Measurements from ENCODE around the gene ASL. TPM values are rescaled to one million over a fixed set of nuclear protein-coding genes. Genes with fewer than 3 reads are reported as not detected.
A peak's percentile ranks its signal among the peaks of the same experiment; 100 is the strongest.

The ASL gene
- total and polyA plus RNA-seq, 10 of the 15 experiments (the other 5 are each of a cell fraction or from before 2014, with no cell fraction given), result 0.66 to 36.7 (median 28.8) TPM

DNA sequence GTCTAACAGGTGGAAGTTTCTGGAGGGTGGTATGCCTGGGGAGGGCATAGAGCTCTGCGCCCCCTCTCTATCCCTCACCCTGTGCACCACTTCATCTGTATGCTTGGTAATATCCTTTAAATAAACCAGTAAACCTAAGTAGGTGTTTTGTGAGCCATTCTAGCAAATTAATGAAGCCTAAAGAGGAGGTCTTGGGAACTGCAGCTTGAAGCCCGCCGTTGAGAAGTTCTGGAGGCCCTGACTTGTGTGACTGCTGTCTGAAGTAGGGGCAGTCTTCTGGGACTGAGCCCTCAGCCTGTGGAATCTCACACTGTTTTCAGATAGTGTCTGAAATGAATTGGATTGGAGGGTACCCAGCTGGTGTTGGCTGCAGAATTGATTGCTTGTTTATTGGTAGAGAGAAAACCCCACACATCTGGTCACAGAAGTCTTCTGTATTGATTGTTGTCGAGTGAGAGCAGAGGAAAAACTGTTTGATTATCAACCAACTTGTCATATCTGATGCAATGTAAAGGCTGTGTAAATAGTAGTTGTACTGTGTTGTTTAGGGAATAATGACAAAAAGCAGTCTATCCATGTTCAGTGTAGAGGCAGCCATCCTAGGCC is 43.7 kb downstream of the ASL start:
- H4K20me1 ChIP-seq (ENCODE audit: control insufficient read depth, insufficient read depth), result 0 out of 2 replicates have a peak, but pooled peaks cover 6% of the 10 kb centered on the region
- H3K27me3 ChIP-seq (replicated peaks in 1 of 2; ENCODE audit: control insufficient read depth in 2 of 2, insufficient read depth in 2 of 2, low read length in 1 of 2), result no peaks in the 10 kb centered on the region
- ChIA-PET POLR2A (no interaction called here), CTCF (interaction anchor here (1.1 kb wide), 1 partner anchor 16 kb away, joined by 3 read pairs; no protein-coding TSS in a partner anchor), SMC1A (ENCODE audit: uncharacterized antibody, unreplicated experiment) (interaction anchor here (0.8 kb wide), 1 partner anchor 13 kb away, joined by 3 read pairs; no protein-coding TSS in a partner anchor), RAD21 (ENCODE audit: unreplicated experiment) (no interaction called here)
- peak overlapping the region; percentile 61 for H3K4me2 ChIP-seq (ENCODE audit: control insufficient read depth, insufficient read depth)
- H3K27ac ChIP-seq (ENCODE audit: control insufficient read depth, insufficient read depth), result no peak overlapping the region; the same call in 1 of the 2 replicates
- intact Hi-C loops (cut with micrococcal nuclease; ENCODE audit: unreplicated experiment), result no loop called here
- in situ Hi-C loops (cut with MboI), result no loop called here
- no peak overlapping the region; the same call in 1 of the 2 replicates for H3K9ac ChIP-seq (ENCODE audit: control insufficient read depth, insufficient read depth, low read length)
- no TSS peak for BruUV-seq (replicated peaks)
- peak; percentile 31 for FAIRE-seq
- H2AFZ ChIP-seq (ENCODE audit: control insufficient read depth, low read depth, low read length), result no peak overlapping the region
- WGBS (ENCODE audit: insufficient coverage, insufficient replicate concordance, low lambda C conversion rate, missing lambda C conversion rate), result 97% methylated on average over 4 of the region's 4 CpGs
- 0 out of 2 replicates have a peak overlapping the region, but pooled peaks have one; percentile 46 for H3K4me3 ChIP-seq
- H3K79me2 ChIP-seq (ENCODE audit: control insufficient read depth, insufficient read depth, low read length), result peaks cover 74% of the 10 kb centered on the region
- ATAC-seq, result no peak
- H3K9me3 ChIP-seq (replicated peaks; ENCODE audit: control insufficient read depth, insufficient read depth, low read length), result no peaks in the 10 kb centered on the region
- DNase-seq (ENCODE audit: low read depth, low spot score), result no peak
- no peak for TF ChIP-seq RELA (IDR thresholded peaks at IDR 0.05; ENCODE audit: borderline replicate concordance, partially characterized antibody)
- TF ChIP-seq MLLT1 (IDR thresholded peaks at IDR 0.05), result no peak
- TF ChIP-seq ZNF384 (IDR thresholded peaks at IDR 0.05; ENCODE audit: borderline replicate concordance, low read depth, low read length), result no peak
- TF ChIP-seq SP1 (IDR thresholded peaks at IDR 0.05; ENCODE audit: low read depth, low read length), result no peak
- TF ChIP-seq RELB (IDR thresholded peaks at IDR 0.05; ENCODE audit: low read depth), result no peak
- no peak for TF ChIP-seq MYC (IDR thresholded peaks at IDR 0.05; ENCODE audit: insufficient read depth, insufficient read length, insufficient replicate concordance, low read length, severe bottlenecking)
- no peak for TF ChIP-seq MYB (IDR thresholded peaks at IDR 0.05; ENCODE audit: borderline replicate concordance, low read depth, low read length)
- no peak for TF ChIP-seq SIX5 (IDR thresholded peaks at IDR 0.05; ENCODE audit: low read depth, low read length, severe bottlenecking)
- no peak for TF ChIP-seq KDM1A (IDR thresholded peaks at IDR 0.05; ENCODE audit: borderline replicate concordance)
- no peak for TF ChIP-seq NFYA (IDR thresholded peaks at IDR 0.05; ENCODE audit: borderline replicate concordance, low read depth, low read length)
- TF ChIP-seq SMC3 (IDR thresholded peaks at IDR 0.05; ENCODE audit: borderline replicate concordance, low read length), result no peak
- TF ChIP-seq, protein P1, sequence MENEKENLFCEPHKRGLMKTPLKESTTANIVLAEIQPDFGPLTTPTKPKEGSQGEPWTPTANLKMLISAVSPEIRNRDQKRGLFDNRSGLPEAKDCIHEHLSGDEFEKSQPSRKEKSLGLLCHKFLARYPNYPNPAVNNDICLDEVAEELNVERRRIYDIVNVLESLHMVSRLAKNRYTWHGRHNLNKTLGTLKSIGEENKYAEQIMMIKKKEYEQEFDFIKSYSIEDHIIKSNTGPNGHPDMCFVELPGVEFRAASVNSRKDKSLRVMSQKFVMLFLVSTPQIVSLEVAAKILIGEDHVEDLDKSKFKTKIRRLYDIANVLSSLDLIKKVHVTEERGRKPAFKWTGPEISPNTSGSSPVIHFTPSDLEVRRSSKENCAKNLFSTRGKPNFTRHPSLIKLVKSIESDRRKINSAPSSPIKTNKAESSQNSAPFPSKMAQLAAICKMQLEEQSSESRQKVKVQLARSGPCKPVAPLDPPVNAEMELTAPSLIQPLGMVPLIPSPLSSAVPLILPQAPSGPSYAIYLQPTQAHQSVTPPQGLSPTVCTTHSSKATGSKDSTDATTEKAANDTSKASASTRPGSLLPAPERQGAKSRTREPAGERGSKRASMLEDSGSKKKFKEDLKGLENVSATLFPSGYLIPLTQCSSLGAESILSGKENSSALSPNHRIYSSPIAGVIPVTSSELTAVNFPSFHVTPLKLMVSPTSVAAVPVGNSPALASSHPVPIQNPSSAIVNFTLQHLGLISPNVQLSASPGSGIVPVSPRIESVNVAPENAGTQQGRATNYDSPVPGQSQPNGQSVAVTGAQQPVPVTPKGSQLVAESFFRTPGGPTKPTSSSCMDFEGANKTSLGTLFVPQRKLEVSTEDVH (IDR thresholded peaks at IDR 0.05; ENCODE audit: low read depth, partially characterized antibody), result no peak
- no peaks in the 10 kb centered on the region; a peak in 2 of 4 replicates for H3K36me3 ChIP-seq (ENCODE audit: control insufficient read depth in 2 of 2, insufficient read depth in 2 of 2, low read length in 1 of 2)
- peaks cover 10% of the 10 kb centered on the region for H3K4me1 ChIP-seq (ENCODE audit: control insufficient read depth, insufficient read depth, low read length)

All from GM12878 (cell line).